ENCODE measurements around the gene KCNMB2. TPM values are rescaled to one million over a fixed set of nuclear protein-coding genes. Genes with fewer than 3 reads are reported as not detected.

KCNMB2 gene
- total RNA-seq, 1 experiment from 2014 or later, result not detected

- DNase-seq (ENCODE audit: low read depth in 1 of 2, low spot score in 2 of 2), result no peak
- no peaks in the 10 kb centered on the region for H3K4me1 ChIP-seq (replicated peaks)
- H3K36me3 ChIP-seq, result no peaks in the 10 kb centered on the region
- no peak overlapping the region for H3K27ac ChIP-seq
- no peaks in the 10 kb centered on the region for H3K9me3 ChIP-seq (replicated peaks)
- H3K27me3 ChIP-seq (replicated peaks), result no peaks in the 10 kb centered on the region
- no peak overlapping the region for H3K4me3 ChIP-seq
These were observed 218.7 kb downstream of the KCNMB2 start for GRCh38 chr3:178754852-178755510.

GRCh38 chr3:178761024-178761423 is 224.8 kb downstream of the KCNMB2 start:
- Histone ChIP-seq H3K36me3 (no peaks in the 10 kb centered on the region), H3K4me1 (replicated peaks) (no peaks in the 10 kb centered on the region), H3K27me3 (replicated peaks) (no peaks in the 10 kb centered on the region), H3K9me3 (replicated peaks) (no peaks in the 10 kb centered on the region), H3K4me3 (no peak overlapping the region), H3K27ac (no peak overlapping the region)
- DNase-seq (ENCODE audit: low read depth in 1 of 2, low spot score in 2 of 2), result no peak

- no peak for DNase-seq (ENCODE audit: low read depth in 1 of 2, low spot score in 2 of 2)
- no peak overlapping the region for H3K4me3 ChIP-seq
- H3K4me1 ChIP-seq (replicated peaks), result no peaks in the 10 kb centered on the region
- no peak overlapping the region for H3K27ac ChIP-seq
- no peaks in the 10 kb centered on the region for H3K36me3 ChIP-seq
- no peaks in the 10 kb centered on the region for H3K9me3 ChIP-seq (replicated peaks)
- no peaks in the 10 kb centered on the region for H3K27me3 ChIP-seq (replicated peaks)
These were observed 225.2 kb downstream of the KCNMB2 start for GRCh38 chr3:178761461-178761860.

GRCh38 chr3:178762385-178762784 is 226.1 kb downstream of the KCNMB2 start:
- Histone ChIP-seq H3K36me3 (no peaks in the 10 kb centered on the region), H3K4me1 (replicated peaks) (no peaks in the 10 kb centered on the region), H3K27me3 (replicated peaks) (no peaks in the 10 kb centered on the region), H3K27ac (no peak overlapping the region), H3K4me3 (no peak overlapping the region), H3K9me3 (replicated peaks) (no peaks in the 10 kb centered on the region)
- no peak for DNase-seq (ENCODE audit: low read depth in 1 of 2, low spot score in 2 of 2)

- Histone ChIP-seq H3K4me3 (no peak overlapping the region), H3K27me3 (replicated peaks) (no peaks in the 10 kb centered on the region), H3K4me1 (replicated peaks) (no peaks in the 10 kb centered on the region), H3K9me3 (replicated peaks) (no peaks in the 10 kb centered on the region), H3K27ac (no peak overlapping the region), H3K36me3 (no peaks in the 10 kb centered on the region)
- DNase-seq (ENCODE audit: low read depth in 1 of 2, low spot score in 2 of 2), result no peak
These were observed 229.2 kb downstream of the KCNMB2 start for GRCh38 chr3:178765472-178765871.

GRCh38 chr3:178767581-178767980 is 231.3 kb downstream of the KCNMB2 start:
- Histone ChIP-seq H3K27ac (no peak overlapping the region), H3K27me3 (replicated peaks) (no peaks in the 10 kb centered on the region), H3K36me3 (no peaks in the 10 kb centered on the region), H3K9me3 (replicated peaks) (no peaks in the 10 kb centered on the region), H3K4me3 (no peak overlapping the region), H3K4me1 (replicated peaks) (no peaks in the 10 kb centered on the region)
- no peak for DNase-seq (ENCODE audit: low read depth in 1 of 2, low spot score in 2 of 2)

- no peak for DNase-seq (ENCODE audit: low read depth in 1 of 2, low spot score in 2 of 2)
- Histone ChIP-seq H3K9me3 (replicated peaks) (no peaks in the 10 kb centered on the region), H3K36me3 (no peaks in the 10 kb centered on the region), H3K4me1 (replicated peaks) (no peaks in the 10 kb centered on the region), H3K27ac (no peak overlapping the region), H3K27me3 (replicated peaks) (no peaks in the 10 kb centered on the region), H3K4me3 (no peak overlapping the region)
These were observed 232.0 kb downstream of the KCNMB2 start for GRCh38 chr3:178768072-178768864.

GRCh38 chr3:178771511-178771910 is 235.3 kb downstream of the KCNMB2 start:
- H3K27ac ChIP-seq, result no peak overlapping the region
- no peaks in the 10 kb centered on the region for H3K36me3 ChIP-seq
- no peaks in the 10 kb centered on the region for H3K9me3 ChIP-seq (replicated peaks)
- no peaks in the 10 kb centered on the region for H3K27me3 ChIP-seq (replicated peaks)
- H3K4me1 ChIP-seq (replicated peaks), result no peaks in the 10 kb centered on the region
- H3K4me3 ChIP-seq, result no peak overlapping the region
- DNase-seq (ENCODE audit: low read depth in 1 of 2, low spot score in 2 of 2), result no peak

GRCh38 chr3:178772746-178773145 is 236.5 kb downstream of the KCNMB2 start:
- H3K4me1 ChIP-seq (replicated peaks), result no peaks in the 10 kb centered on the region
- no peaks in the 10 kb centered on the region for H3K36me3 ChIP-seq
- H3K9me3 ChIP-seq (replicated peaks), result no peaks in the 10 kb centered on the region
- H3K4me3 ChIP-seq, result no peak overlapping the region
- DNase-seq (ENCODE audit: low read depth in 1 of 2, low spot score in 2 of 2), result no peak
- no peak overlapping the region for H3K27ac ChIP-seq
- no peaks in the 10 kb centered on the region for H3K27me3 ChIP-seq (replicated peaks)

- Histone ChIP-seq H3K36me3 (no peaks in the 10 kb centered on the region), H3K27me3 (replicated peaks) (no peaks in the 10 kb centered on the region), H3K27ac (no peak overlapping the region), H3K4me3 (no peak overlapping the region), H3K9me3 (replicated peaks) (no peaks in the 10 kb centered on the region), H3K4me1 (replicated peaks) (no peaks in the 10 kb centered on the region)
- no peak for DNase-seq (ENCODE audit: low read depth in 1 of 2, low spot score in 2 of 2)
These were observed 237.1 kb downstream of the KCNMB2 start for GRCh38 chr3:178773358-178773757.

GRCh38 chr3:178777718-178778411 is 241.6 kb downstream of the KCNMB2 start:
- H3K27ac ChIP-seq, result no peak overlapping the region
- H3K4me1 ChIP-seq (replicated peaks), result no peaks in the 10 kb centered on the region
- H3K27me3 ChIP-seq (replicated peaks), result no peaks in the 10 kb centered on the region
- H3K36me3 ChIP-seq, result no peaks in the 10 kb centered on the region
- no peak overlapping the region for H3K4me3 ChIP-seq
- no peaks in the 10 kb centered on the region for H3K9me3 ChIP-seq (replicated peaks)
- peak in 1 of 2 experiments; percentile 13 for DNase-seq (ENCODE audit: low read depth in 1 of 2, low spot score in 2 of 2)

GRCh38 chr3:178778589-178778988 is 242.4 kb downstream of the KCNMB2 start:
- H3K27ac ChIP-seq, result no peak overlapping the region
- no peaks in the 10 kb centered on the region for H3K36me3 ChIP-seq
- no peaks in the 10 kb centered on the region for H3K9me3 ChIP-seq (replicated peaks)
- no peaks in the 10 kb centered on the region for H3K4me1 ChIP-seq (replicated peaks)
- no peaks in the 10 kb centered on the region for H3K27me3 ChIP-seq (replicated peaks)
- DNase-seq (ENCODE audit: low read depth in 1 of 2, low spot score in 2 of 2), result no peak
- no peak overlapping the region for H3K4me3 ChIP-seq

GRCh38 chr3:178785961-178786360 is 249.7 kb downstream of the KCNMB2 start:
- Histone ChIP-seq H3K27me3 (replicated peaks) (no peaks in the 10 kb centered on the region), H3K36me3 (no peaks in the 10 kb centered on the region), H3K4me3 (no peak overlapping the region), H3K9me3 (replicated peaks) (no peaks in the 10 kb centered on the region), H3K27ac (no peak overlapping the region), H3K4me1 (replicated peaks) (no peaks in the 10 kb centered on the region)
- DNase-seq (ENCODE audit: low read depth in 1 of 2, low spot score in 2 of 2), result no peak

GRCh38 chr3:178787960-178788359 is 251.7 kb downstream of the KCNMB2 start:
- H3K4me3 ChIP-seq, result no peak overlapping the region
- no peak overlapping the region for H3K27ac ChIP-seq
- H3K4me1 ChIP-seq (replicated peaks), result no peaks in the 10 kb centered on the region
- no peaks in the 10 kb centered on the region for H3K27me3 ChIP-seq (replicated peaks)
- H3K9me3 ChIP-seq (replicated peaks), result no peaks in the 10 kb centered on the region
- no peak for DNase-seq (ENCODE audit: low read depth in 1 of 2, low spot score in 2 of 2)
- H3K36me3 ChIP-seq, result no peaks in the 10 kb centered on the region
